ENCODE measurements around the gene KIF5C. TPM values are rescaled to one million over a fixed set of nuclear protein-coding genes. Genes with fewer than 3 reads are reported as not detected.

The KIF5C gene
- polyA plus RNA-seq, 1 donor (not counting 4 experiments of a cell fraction or from before 2014, with no cell fraction given) = 0.03 TPM

GRCh38 chr2:149068225-149068995, 193.4 kb downstream of the KIF5C start:
- peak overlapping the region; percentile 69 for H3K27ac ChIP-seq (ENCODE audit: control insufficient read depth, insufficient read depth, low read length)
- no peaks in the 10 kb centered on the region for H3K27me3 ChIP-seq (ENCODE audit: control insufficient read depth, extremely low read depth, insufficient read depth, low read length)
- H3K9me1 ChIP-seq (ENCODE audit: control insufficient read depth, extremely low read depth, insufficient read depth, low read length) = no peaks in the 10 kb centered on the region
- FAIRE-seq (no peak), DNase-seq (ENCODE audit: low read depth, low spot score) (no peak)
- H3K36me3 ChIP-seq (ENCODE audit: control insufficient read depth in 2 of 2, extremely low read depth in 1 of 2, insufficient read depth in 2 of 2, low read length in 2 of 2) = no peaks in the 10 kb centered on the region
- H3K4me2 ChIP-seq (ENCODE audit: control insufficient read depth, extremely low read depth, insufficient read depth, low read depth, low read length) = peak overlapping the region; percentile 56
- no peaks in the 10 kb centered on the region for H4K20me1 ChIP-seq (ENCODE audit: control insufficient read depth, extremely low read depth, insufficient read depth, low read length)
- no peak overlapping the region for H2AFZ ChIP-seq (ENCODE audit: control insufficient read depth, low read length)
- peak overlapping the region; percentile 51 for H3K9ac ChIP-seq (ENCODE audit: control insufficient read depth, extremely low read depth, insufficient read depth, low read length)
- no peaks in the 10 kb centered on the region for H3K79me2 ChIP-seq (ENCODE audit: control insufficient read depth, insufficient read depth, low read length)
- H3K4me1 ChIP-seq (ENCODE audit: control insufficient read depth, extremely low read depth, insufficient read depth, low read length) = peaks cover 45% of the 10 kb centered on the region
- dilution Hi-C loops (cut with MboI; ENCODE audit: extremely low pct_ligation_motif_present, low sequenced_read_pairs) = no loop called here
- H3K9me3 ChIP-seq (ENCODE audit: control insufficient read depth, low read depth, low read length) = no peaks in the 10 kb centered on the region
- no peak overlapping the region for H3K4me3 ChIP-seq (ENCODE audit: control insufficient read depth in 2 of 3, extremely low read depth in 1 of 3, insufficient read depth in 2 of 3, low read depth in 1 of 3, low read length in 3 of 3)
- no peak for TF ChIP-seq CTCF (optimal IDR thresholded peaks at IDR 0.05 in 1 of 3, IDR thresholded peaks at IDR 0.05 in 1 of 3, conservative IDR thresholded peaks at IDR 0.05 in 1 of 3; ENCODE audit: extremely low read depth in 1 of 3, insufficient read depth in 2 of 3, low read length in 3 of 3)
- no peak for TF ChIP-seq EZH2 (IDR thresholded peaks at IDR 0.05; ENCODE audit: low read length)

- H3K27me3 ChIP-seq (ENCODE audit: control insufficient read depth, extremely low read depth, insufficient read depth, low read length) = no peaks in the 10 kb centered on the region
- TF ChIP-seq EZH2 (IDR thresholded peaks at IDR 0.05; ENCODE audit: low read length) (no peak), CTCF (optimal IDR thresholded peaks at IDR 0.05 in 1 of 3, IDR thresholded peaks at IDR 0.05 in 1 of 3, conservative IDR thresholded peaks at IDR 0.05 in 1 of 3; ENCODE audit: extremely low read depth in 1 of 3, insufficient read depth in 2 of 3, low read length in 3 of 3) (no peak)
- peak overlapping the region; percentile 63 for H3K4me2 ChIP-seq (ENCODE audit: control insufficient read depth, extremely low read depth, insufficient read depth, low read depth, low read length)
- H3K9ac ChIP-seq (ENCODE audit: control insufficient read depth, extremely low read depth, insufficient read depth, low read length) = peak overlapping the region; percentile 51
- peak overlapping the region; percentile 69 for H3K27ac ChIP-seq (ENCODE audit: control insufficient read depth, insufficient read depth, low read length)
- no peak overlapping the region for H2AFZ ChIP-seq (ENCODE audit: control insufficient read depth, low read length)
- H3K36me3 ChIP-seq (ENCODE audit: control insufficient read depth in 2 of 2, extremely low read depth in 1 of 2, insufficient read depth in 2 of 2, low read length in 2 of 2) = no peaks in the 10 kb centered on the region
- peaks cover 43% of the 10 kb centered on the region for H3K4me1 ChIP-seq (ENCODE audit: control insufficient read depth, extremely low read depth, insufficient read depth, low read length)
- peak; percentile 83 for FAIRE-seq
- H3K9me1 ChIP-seq (ENCODE audit: control insufficient read depth, extremely low read depth, insufficient read depth, low read length) = no peaks in the 10 kb centered on the region
- H3K79me2 ChIP-seq (ENCODE audit: control insufficient read depth, insufficient read depth, low read length) = no peaks in the 10 kb centered on the region
- DNase-seq (ENCODE audit: low read depth, low spot score) = peak; percentile 54
- no peaks in the 10 kb centered on the region for H3K9me3 ChIP-seq (ENCODE audit: control insufficient read depth, low read depth, low read length)
- dilution Hi-C loops (cut with MboI; ENCODE audit: extremely low pct_ligation_motif_present, low sequenced_read_pairs) = no loop called here
- no peak overlapping the region for H3K4me3 ChIP-seq (ENCODE audit: control insufficient read depth in 2 of 3, extremely low read depth in 1 of 3, insufficient read depth in 2 of 3, low read depth in 1 of 3, low read length in 3 of 3)
- no peaks in the 10 kb centered on the region for H4K20me1 ChIP-seq (ENCODE audit: control insufficient read depth, extremely low read depth, insufficient read depth, low read length)
Measured at GRCh38 chr2:149068996-149069888, 194.2 kb downstream of the KIF5C start.
